H9 (cell line): ENCODE data around the gene BRD1. TPM values are rescaled to one million over a fixed set of nuclear protein-coding genes. Genes with fewer than 3 reads are reported as not detected.

Experiments
- DNase-seq: peaks from one replicate; pipeline ENCODE4 v3.0.0-alpha.2; 2017
- H2AFZ ChIP-seq: one replicate; pipeline ENCODE4 v1.6.1; 2013; ENCODE audit warnings: mild to moderate bottlenecking, low read length, control low read depth, moderate library complexity
- H2AK5ac ChIP-seq: 2 replicates; pipeline ENCODE4 v1.6.1; 2013; ENCODE audit warnings: low read length, control low read depth, mixed read lengths; ENCODE audit not compliant: insufficient read length
- H2BK120ac ChIP-seq: one replicate; pipeline ENCODE4 v1.6.1; 2013; ENCODE audit warnings: low read depth, mild to moderate bottlenecking, low read length, control low read depth, inconsistent platforms; ENCODE audit not compliant: poor library complexity, severe bottlenecking
- H2BK12ac ChIP-seq: 2 replicates; pipeline ENCODE4 v1.6.1; 2013; ENCODE audit warnings: low read length, control low read depth, mixed read lengths, low read depth; ENCODE audit not compliant: insufficient read length
- H2BK15ac ChIP-seq: 2 replicates; pipeline ENCODE4 v1.6.1; 2013; ENCODE audit warnings: low read depth, low read length, control low read depth
- H2BK20ac ChIP-seq: one replicate; pipeline ENCODE4 v1.6.1; 2013; ENCODE audit warnings: low read depth, mild to moderate bottlenecking, low read length, control low read depth, inconsistent platforms; ENCODE audit not compliant: poor library complexity, severe bottlenecking
- H2BK5ac ChIP-seq: 2 replicates; pipeline ENCODE4 v1.6.1; 2013; ENCODE audit warnings: low read length, control low read depth, mixed read lengths; ENCODE audit not compliant: insufficient read length
- H3K14ac ChIP-seq: 2 replicates; pipeline ENCODE4 v1.6.1; 2013; ENCODE audit warnings: low read length, control low read depth; ENCODE audit not compliant: insufficient read depth
- H3K18ac ChIP-seq: 2 replicates; pipeline ENCODE4 v1.6.1; 2013; ENCODE audit warnings: low read depth, mild to moderate bottlenecking, mixed read lengths, low read length, control low read depth; ENCODE audit not compliant: insufficient read length
- H3K23ac ChIP-seq: 2 replicates; pipeline ENCODE4 v1.6.1; 2013; ENCODE audit warnings: low read length, control low read depth, mixed read lengths, low read depth; ENCODE audit not compliant: insufficient read length
- H3K23me2 ChIP-seq: 2 replicates; pipeline ENCODE4 v1.6.1; 2013; ENCODE audit warnings: low read depth, mild to moderate bottlenecking, mixed read lengths, low read length, control low read depth; ENCODE audit not compliant: insufficient read length, poor library complexity, severe bottlenecking
- H3K27ac ChIP-seq: 2 replicates; pipeline ENCODE4 v1.5.1; 2013; ENCODE audit warnings: low read length, control low read depth, mixed read lengths, low read depth; ENCODE audit not compliant: insufficient read length
- H3K27me3 ChIP-seq: 2 replicates; pipeline ENCODE4 v1.6.1; 2013; ENCODE audit warnings: low read length, control low read depth, inconsistent platforms; ENCODE audit not compliant: insufficient read depth
- H3K4ac ChIP-seq: 2 replicates; pipeline ENCODE4 v1.6.1; 2013; ENCODE audit warnings: low read depth, mild to moderate bottlenecking, control low read depth, inconsistent platforms, low read length, moderate library complexity
- H3K4me1 ChIP-seq: 2 replicates; pipeline ENCODE4 v1.6.1; 2013; ENCODE audit warnings: low read length, control low read depth, inconsistent platforms; ENCODE audit not compliant: insufficient read depth
- H3K4me2 ChIP-seq: 2 replicates; pipeline ENCODE4 v1.6.1; 2013; ENCODE audit warnings: low read length, control low read depth, mixed read lengths; ENCODE audit not compliant: insufficient read length, insufficient read depth
- H3K56ac ChIP-seq: 2 replicates; pipeline ENCODE4 v1.6.1; 2013; ENCODE audit warnings: low read depth, mild to moderate bottlenecking, mixed read lengths, low read length, control low read depth; ENCODE audit not compliant: insufficient read length
- H3K79me1 ChIP-seq: 2 replicates; pipeline ENCODE4 v1.6.1; 2013; ENCODE audit warnings: low read depth, mild to moderate bottlenecking, moderate library complexity, low read length, control low read depth, inconsistent platforms; ENCODE audit not compliant: insufficient read depth, poor library complexity, severe bottlenecking
- H3K79me2 ChIP-seq: 2 replicates; pipeline ENCODE4 v1.6.1; 2013; ENCODE audit warnings: low read length, control low read depth, inconsistent platforms; ENCODE audit not compliant: insufficient read depth
- H3K9ac ChIP-seq: 2 replicates; pipeline ENCODE4 v1.6.1; 2013; ENCODE audit warnings: low read length, control low read depth, mixed read lengths; ENCODE audit not compliant: insufficient read length; ENCODE audit errors: extremely low read depth
- H3K9me3 ChIP-seq: one replicate; pipeline ENCODE4 v1.6.1; 2013; ENCODE audit warnings: low read depth, low read length, inconsistent platforms; ENCODE audit not compliant: control insufficient read depth
- H3T11ph ChIP-seq: one replicate; pipeline ENCODE4 v1.6.1; 2013; ENCODE audit warnings: mild to moderate bottlenecking, low read length, control low read depth, inconsistent platforms
- H4K20me1 ChIP-seq: one replicate; pipeline ENCODE4 v1.6.1; 2013; ENCODE audit not compliant: control insufficient read depth, insufficient read length, insufficient read depth
- H4K5ac ChIP-seq: 2 replicates; pipeline ENCODE4 v1.6.1; 2013; ENCODE audit warnings: low read depth, mild to moderate bottlenecking, mixed read lengths, low read length, control low read depth; ENCODE audit not compliant: insufficient read length
- H4K8ac ChIP-seq: replicated peaks from 2 replicates; pipeline ENCODE4 v1.6.1; 2013; ENCODE audit warnings: low read length, control low read depth, mixed read lengths, low read depth; ENCODE audit not compliant: insufficient read length
- H4K91ac ChIP-seq: 2 replicates; pipeline ENCODE4 v1.6.1; 2013; ENCODE audit warnings: low read depth, mild to moderate bottlenecking, moderate library complexity, mixed read lengths, low read length, control low read depth; ENCODE audit not compliant: insufficient read length
- H3K27ac Mint-ChIP-seq, 3 experiments: 2 replicates in 2 of 3; 3 replicates in 1 of 3; pipeline ENCODE4 v1.8.0; 2020 to 2021; ENCODE audit warnings: mixed read lengths in 3 of 3, mild to moderate bottlenecking in 1 of 3, moderate library complexity in 1 of 3
- H3K27me3 Mint-ChIP-seq: 2 replicates; pipeline ENCODE4 v1.8.0; 2021; ENCODE audit warnings: low read depth, mild to moderate bottlenecking, moderate library complexity, mixed read lengths
- H3K36me3 Mint-ChIP-seq, 3 experiments: 2 replicates in 2 of 3; 3 replicates in 1 of 3; pipeline ENCODE4 v1.8.0; 2020 to 2021; ENCODE audit warnings: low read depth in 3 of 3, mixed read lengths in 3 of 3; ENCODE audit not compliant: insufficient read depth in 1 of 3
- H3K4me1 Mint-ChIP-seq, 2 experiments: 2 replicates each; pipeline ENCODE4 v1.8.0; 2020; ENCODE audit warnings: mixed read lengths in 2 of 2
- H3K4me3 Mint-ChIP-seq, 2 experiments: 2 replicates in 1 of 2; 3 replicates in 1 of 2; pipeline ENCODE4 v1.8.0; 2020 to 2021; ENCODE audit warnings: mild to moderate bottlenecking in 2 of 2, mixed read lengths in 2 of 2, moderate library complexity in 1 of 2
- H3K9me3 Mint-ChIP-seq, 2 experiments: 2 replicates in 1 of 2; 3 replicates in 1 of 2; pipeline ENCODE4 v1.8.0; 2020; ENCODE audit warnings: mild to moderate bottlenecking in 2 of 2, mixed read lengths in 2 of 2, moderate library complexity in 1 of 2
- CTCF ChIP-seq: fragments of 200-600 bp; sonication (generic); conservative IDR thresholded peaks from 3 replicates; pipeline ENCODE4 v1.8.0; 2021; ENCODE audit warnings: antibody characterized with exemption, mild to moderate bottlenecking
- WGBS: extraction: QIAGEN DNeasy Blood & Tissue Kit; methylation state at CpG from one replicate; pipeline ENCODE4 v1.1.7; 2013; ENCODE audit warnings: missing lambda C conversion rate, low lambda C conversion rate, mixed read lengths; ENCODE audit not compliant: insufficient read length; ENCODE audit errors: extremely low coverage; 5-methylcytosine and 5-hydroxymethylcytosine counted together
- total RNA-seq: library from RNA; stranded (reverse); gene quantifications from 2 replicates; pipeline ENCODE4 v1.2.1, GENCODE V29; 2021

The BRD1 gene
- total RNA-seq, 1 experiment from 2014 or later: 51.3 TPM

- H2BK120ac ChIP-seq: no peak overlapping the region
- H4K91ac ChIP-seq: no peak overlapping the region
- H2BK20ac ChIP-seq: no peak overlapping the region
- no peak for TF ChIP-seq CTCF
- H3K27me3 ChIP-seq: no peaks in the 10 kb centered on the region
- H2AK5ac ChIP-seq: no peak overlapping the region
- no peak overlapping the region for H2BK15ac ChIP-seq
- H4K8ac ChIP-seq: no peak overlapping the region
- H3K27me3 Mint-ChIP-seq: no peaks in the 10 kb centered on the region
- H3K9me3 Mint-ChIP-seq: no peaks in the 10 kb centered on the region
- H3K56ac ChIP-seq: no peak overlapping the region
- peaks cover under 1 to 2% of the 10 kb centered on the region in 2 experiments; a peak in 1 of 4 replicates for H3K4me1 Mint-ChIP-seq
- peaks cover 23% of the 10 kb centered on the region for H3K79me1 ChIP-seq
- H2BK12ac ChIP-seq: no peak overlapping the region
- no peak overlapping the region for H3T11ph ChIP-seq
- H4K20me1 ChIP-seq: no peaks in the 10 kb centered on the region
- no peak overlapping the region for H3K4me2 ChIP-seq
- no peaks in the 10 kb centered on the region for H3K4me1 ChIP-seq
- no peak for DNase-seq
- H3K23ac ChIP-seq: no peak overlapping the region
- no peak overlapping the region for H4K5ac ChIP-seq
- no peak overlapping the region for H2BK5ac ChIP-seq
- H3K23me2 ChIP-seq: no peaks in the 10 kb centered on the region
- no CpG with 5 or more reads among the region's 25 CpGs for WGBS
- no peak overlapping the region; a peak in 1 of 7 replicates for H3K27ac Mint-ChIP-seq
- H3K4me3 Mint-ChIP-seq: no peak overlapping the region
- no peak overlapping the region for H2AFZ ChIP-seq
- no peak overlapping the region for H3K9ac ChIP-seq
- no peak overlapping the region for H3K27ac ChIP-seq
- H3K4ac ChIP-seq: no peak overlapping the region
- H3K18ac ChIP-seq: no peak overlapping the region
- no peak overlapping the region for H3K14ac ChIP-seq
- H3K79me2 ChIP-seq: peaks cover 8% of the 10 kb centered on the region; the same call in 1 of the 2 replicates
- no peaks in the 10 kb centered on the region for H3K9me3 ChIP-seq
- peaks cover 40 to 85% (median 73%) of the 10 kb centered on the region in 3 experiments for H3K36me3 Mint-ChIP-seq
Observed at GRCh38 chr22:49796596-49797270, 30.9 kb downstream of the BRD1 start.
